DOHH2 (cell line): Measurements from ENCODE around the gene TYMS.

Source experiments
- H3F3A ChIP-seq: fragments of 200-600 bp; sonication (generic), shearing (Covaris generic); 2 replicates; pipeline ENCODE4 v1.6.0; 2016; ENCODE audit warnings: antibody characterized with exemption, mild to moderate bottlenecking; ENCODE audit not compliant: control insufficient read depth, insufficient read depth
- H3K27ac ChIP-seq: fragments of 200-600 bp; sonication (generic); 2 replicates; pipeline ENCODE4 v1.5.1; 2014; ENCODE audit warnings: low read depth, mild to moderate bottlenecking, low read length, moderate library complexity
- H3K27me3 ChIP-seq: fragments of 200-600 bp; sonication (generic); 2 replicates; pipeline ENCODE4 v1.6.1; 2014; ENCODE audit warnings: mild to moderate bottlenecking, low read length, mixed read lengths; ENCODE audit not compliant: control insufficient read depth
- H3K36me3 ChIP-seq: fragments of 200-600 bp; sonication (generic); 2 replicates; pipeline ENCODE4 v1.6.1; 2014; ENCODE audit warnings: mild to moderate bottlenecking, low read length, moderate library complexity, mixed read lengths; ENCODE audit not compliant: control insufficient read depth
- H3K4me1 ChIP-seq: fragments of 200-600 bp; sonication (generic); 2 replicates; pipeline ENCODE4 v1.6.1; 2014; ENCODE audit warnings: mild to moderate bottlenecking, low read length, mixed read lengths; ENCODE audit not compliant: control insufficient read depth
- H3K4me2 ChIP-seq: fragments of 200-600 bp; sonication (generic); 2 replicates; pipeline ENCODE4 v1.6.0; 2014; ENCODE audit warnings: mild to moderate bottlenecking, low read length, moderate library complexity
- H3K4me3 ChIP-seq: fragments of 200-600 bp; sonication (generic); 2 replicates; pipeline ENCODE4 v1.5.1; 2014; ENCODE audit warnings: mild to moderate bottlenecking, low read length, mixed read lengths
- H3K79me2 ChIP-seq: fragments of 200-600 bp; sonication (generic); 2 replicates; pipeline ENCODE4 v1.6.1; 2014; ENCODE audit warnings: mild to moderate bottlenecking, low read length, mixed read lengths; ENCODE audit not compliant: control insufficient read depth
- H3K9me2 ChIP-seq: fragments of 200-600 bp; sonication (generic); replicated peaks from 2 replicates; pipeline ENCODE4 v1.6.1; 2014; ENCODE audit warnings: mild to moderate bottlenecking, low read length, mixed read lengths; ENCODE audit not compliant: control insufficient read depth
- H3K9me3 ChIP-seq: fragments of 200-600 bp; sonication (generic); 2 replicates; pipeline ENCODE4 v1.6.1; 2014; ENCODE audit warnings: antibody characterized with exemption, low read length, mixed read lengths; ENCODE audit not compliant: control insufficient read depth, insufficient read depth
- H4K20me1 ChIP-seq: fragments of 200-600 bp; sonication (generic); 2 replicates; pipeline ENCODE4 v1.6.0; 2014; ENCODE audit warnings: low read depth, mild to moderate bottlenecking, antibody characterized with exemption, low read length, moderate library complexity; ENCODE audit not compliant: control insufficient read depth, insufficient read depth
- EZH2phosphoT487 ChIP-seq: fragments of 200-600 bp; sonication (generic); IDR thresholded peaks from 2 replicates; pipeline ENCODE4 v1.6.1; 2017; ENCODE audit warnings: borderline replicate concordance, mild to moderate bottlenecking, antibody characterized with exemption, low read length, moderate library complexity, mixed read lengths
- TF ChIP-seq, protein P1 (sequence below): fragments of 200-600 bp; sonication (generic); IDR thresholded peaks from one replicate; pipeline ENCODE4 v1.5.1; 2014; ENCODE audit warnings: antibody characterized with exemption, mild to moderate bottlenecking, low read depth, low read length; ENCODE audit not compliant: poor library complexity, severe bottlenecking

The TYMS gene

DNA sequence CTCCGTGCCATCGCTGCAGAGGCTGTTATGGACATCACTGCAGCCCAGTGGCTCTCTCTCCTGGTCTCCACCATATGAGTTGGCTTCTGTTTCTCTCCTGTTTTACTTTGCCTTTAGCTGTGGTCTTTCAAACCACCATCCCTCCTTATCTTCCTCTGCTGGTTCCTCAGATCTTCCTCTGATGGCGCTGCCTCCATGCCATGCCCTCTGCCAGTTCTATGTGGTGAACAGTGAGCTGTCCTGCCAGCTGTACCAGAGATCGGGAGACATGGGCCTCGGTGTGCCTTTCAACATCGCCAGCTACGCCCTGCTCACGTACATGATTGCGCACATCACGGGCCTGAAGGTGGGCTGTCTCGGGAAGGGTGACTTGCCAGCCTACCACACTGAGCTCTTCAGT, 13.1 kb downstream of the TYMS start:
- H3K4me3 ChIP-seq = no peak overlapping the region
- H3K79me2 ChIP-seq = peaks cover 27% of the 10 kb centered on the region
- peaks cover 15% of the 10 kb centered on the region; the same call in 1 of the 2 replicates for H4K20me1 ChIP-seq
- no peaks in the 10 kb centered on the region for H3K9me2 ChIP-seq
- H3K4me1 ChIP-seq = no peaks in the 10 kb centered on the region
- no peak overlapping the region for H3K27ac ChIP-seq
- H3F3A ChIP-seq = peaks cover 21% of the 10 kb centered on the region; the same call in 1 of the 2 replicates
- H3K9me3 ChIP-seq = no peaks in the 10 kb centered on the region
- H3K36me3 ChIP-seq = peaks cover 86% of the 10 kb centered on the region
- no peak overlapping the region for H3K4me2 ChIP-seq
- TF ChIP-seq, protein P1, sequence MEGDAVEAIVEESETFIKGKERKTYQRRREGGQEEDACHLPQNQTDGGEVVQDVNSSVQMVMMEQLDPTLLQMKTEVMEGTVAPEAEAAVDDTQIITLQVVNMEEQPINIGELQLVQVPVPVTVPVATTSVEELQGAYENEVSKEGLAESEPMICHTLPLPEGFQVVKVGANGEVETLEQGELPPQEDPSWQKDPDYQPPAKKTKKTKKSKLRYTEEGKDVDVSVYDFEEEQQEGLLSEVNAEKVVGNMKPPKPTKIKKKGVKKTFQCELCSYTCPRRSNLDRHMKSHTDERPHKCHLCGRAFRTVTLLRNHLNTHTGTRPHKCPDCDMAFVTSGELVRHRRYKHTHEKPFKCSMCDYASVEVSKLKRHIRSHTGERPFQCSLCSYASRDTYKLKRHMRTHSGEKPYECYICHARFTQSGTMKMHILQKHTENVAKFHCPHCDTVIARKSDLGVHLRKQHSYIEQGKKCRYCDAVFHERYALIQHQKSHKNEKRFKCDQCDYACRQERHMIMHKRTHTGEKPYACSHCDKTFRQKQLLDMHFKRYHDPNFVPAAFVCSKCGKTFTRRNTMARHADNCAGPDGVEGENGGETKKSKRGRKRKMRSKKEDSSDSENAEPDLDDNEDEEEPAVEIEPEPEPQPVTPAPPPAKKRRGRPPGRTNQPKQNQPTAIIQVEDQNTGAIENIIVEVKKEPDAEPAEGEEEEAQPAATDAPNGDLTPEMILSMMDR = no peak
- TF ChIP-seq EZH2phosphoT487 = no peak
- H3K27me3 ChIP-seq = no peaks in the 10 kb centered on the region

DNA sequence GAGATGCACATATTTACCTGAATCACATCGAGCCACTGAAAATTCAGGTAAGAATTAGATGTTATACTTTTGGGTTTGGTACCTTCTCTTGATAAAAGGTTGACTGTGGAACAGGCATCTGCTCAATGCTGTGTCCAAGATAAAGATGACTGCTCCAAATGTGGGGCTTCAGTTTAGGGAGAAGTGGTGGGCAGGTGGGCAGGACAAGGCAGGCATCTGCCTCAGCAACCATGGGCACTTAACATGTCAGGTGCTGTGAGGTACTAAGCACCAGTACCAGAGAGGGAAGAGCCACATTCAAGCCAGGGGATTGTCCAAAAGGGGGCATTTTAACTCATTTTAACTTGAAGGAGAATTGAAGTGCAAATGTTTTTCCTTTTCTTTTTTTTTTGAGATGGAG, 14.0 kb downstream of the TYMS start:
- peaks cover 90% of the 10 kb centered on the region for H3K36me3 ChIP-seq
- H3K9me2 ChIP-seq = no peaks in the 10 kb centered on the region
- H3K4me1 ChIP-seq = no peaks in the 10 kb centered on the region
- peaks cover 10% of the 10 kb centered on the region; the same call in 1 of the 2 replicates for H4K20me1 ChIP-seq
- H3K27ac ChIP-seq = no peak overlapping the region
- TF ChIP-seq EZH2phosphoT487 = no peak
- TF ChIP-seq, protein P1 = no peak
- no peaks in the 10 kb centered on the region for H3K9me3 ChIP-seq
- H3K79me2 ChIP-seq = peaks cover 21% of the 10 kb centered on the region
- peaks cover 23% of the 10 kb centered on the region; the same call in 1 of the 2 replicates for H3F3A ChIP-seq
- no peak overlapping the region for H3K4me2 ChIP-seq
- no peak overlapping the region for H3K4me3 ChIP-seq
- H3K27me3 ChIP-seq = no peaks in the 10 kb centered on the region

DNA sequence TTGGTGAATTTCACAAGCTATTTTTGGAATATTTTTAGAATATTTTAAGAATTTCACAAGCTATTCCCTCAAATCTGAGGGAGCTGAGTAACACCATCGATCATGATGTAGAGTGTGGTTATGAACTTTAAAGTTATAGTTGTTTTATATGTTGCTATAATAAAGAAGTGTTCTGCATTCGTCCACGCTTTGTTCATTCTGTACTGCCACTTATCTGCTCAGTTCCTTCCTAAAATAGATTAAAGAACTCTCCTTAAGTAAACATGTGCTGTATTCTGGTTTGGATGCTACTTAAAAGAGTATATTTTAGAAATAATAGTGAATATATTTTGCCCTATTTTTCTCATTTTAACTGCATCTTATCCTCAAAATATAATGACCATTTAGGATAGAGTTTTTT, 15.9 kb downstream of the TYMS start:
- Histone ChIP-seq H3K4me2 (no peak overlapping the region), H3K27ac (no peak overlapping the region), H3K4me1 (no peaks in the 10 kb centered on the region), H3K27me3 (no peaks in the 10 kb centered on the region), H3K79me2 (peaks cover 7% of the 10 kb centered on the region), H3K9me3 (no peaks in the 10 kb centered on the region), H3K9me2 (no peaks in the 10 kb centered on the region), H3F3A (peaks cover 34% of the 10 kb centered on the region), H3K36me3 (peaks cover 83% of the 10 kb centered on the region), H4K20me1 (peaks cover 4% of the 10 kb centered on the region; the same call in 1 of the 2 replicates), H3K4me3 (no peak overlapping the region)
- TF ChIP-seq EZH2phosphoT487 = no peak
- TF ChIP-seq, protein P1 = no peak
